Liver (tissue), 9 donors: ENCODE measurements around the gene DCUN1D2. TPM values are rescaled to one million over a fixed set of nuclear protein-coding genes. Genes with fewer than 3 reads are reported as not detected.

ENCODE experiments used
- DNase-seq: peaks from one replicate; pipeline ENCODE4 v3.0.0-alpha.2; 2017; ENCODE audit warnings: low spot score
- H3K27ac ChIP-seq, 2 donors: one replicate each; pipeline ENCODE4 v1.7.0; 2013; ENCODE audit warnings: inconsistent platforms in 2 of 2, low read length in 2 of 2, control low read depth in 1 of 2, low read depth in 1 of 2, mild to moderate bottlenecking in 1 of 2
- H3K27me3 ChIP-seq, 4 donors: one replicate each; pipeline versions ENCODE4 v1.6.1 to v1.7.0; 2013; ENCODE audit warnings: low read length in 3 of 4, inconsistent platforms in 1 of 4, mild to moderate bottlenecking in 1 of 4, moderate library complexity in 1 of 4; ENCODE audit not compliant: control insufficient read depth in 4 of 4, insufficient read depth in 4 of 4
- H3K36me3 ChIP-seq, 4 donors: one replicate each; pipeline versions ENCODE4 v1.6.1 to v1.7.0; 2013; ENCODE audit warnings: low read length in 3 of 4, mild to moderate bottlenecking in 3 of 4, low read depth in 1 of 4, moderate library complexity in 1 of 4; ENCODE audit not compliant: control insufficient read depth in 4 of 4, insufficient read depth in 3 of 4
- H3K4me1 ChIP-seq, 4 donors: one replicate each; pipeline versions ENCODE4 v1.6.1 to v1.7.0; 2013; ENCODE audit warnings: low read length in 3 of 4, mild to moderate bottlenecking in 3 of 4, moderate library complexity in 1 of 4; ENCODE audit not compliant: control insufficient read depth in 4 of 4, insufficient read depth in 4 of 4
- H3K4me3 ChIP-seq, 3 donors: one replicate each; pipeline versions ENCODE4 v1.6.1 to v1.7.0; 2013; ENCODE audit warnings: low read length in 3 of 3, control low read depth in 1 of 3, low read depth in 1 of 3, mild to moderate bottlenecking in 1 of 3
- H3K9ac ChIP-seq, 2 donors: one replicate each; pipeline ENCODE4 v1.7.0; 2013; ENCODE audit warnings: low read length in 2 of 2, mild to moderate bottlenecking in 2 of 2, moderate library complexity in 2 of 2, control low read depth in 1 of 2, low read depth in 1 of 2
- H3K9me3 ChIP-seq, 4 donors: one replicate each; pipeline versions ENCODE4 v1.6.1 to v1.7.0; 2013; ENCODE audit warnings: low read length in 3 of 4; ENCODE audit not compliant: control insufficient read depth in 4 of 4
- EGR1 ChIP-seq, 2 donors: IDR thresholded peaks; 2 replicates each; pipeline ENCODE4 v1.6.1; 2016 to 2018; ENCODE audit warnings: antibody characterized with exemption in 2 of 2, low read depth in 2 of 2
- FOXA1 ChIP-seq: IDR thresholded peaks from 2 replicates; pipeline ENCODE4 v1.6.1; 2016; ENCODE audit warnings: antibody characterized with exemption
- FOXA2 ChIP-seq: IDR thresholded peaks from 2 replicates; pipeline ENCODE4 v1.6.1; 2016; ENCODE audit warnings: antibody characterized with exemption
- NR2F2 ChIP-seq: IDR thresholded peaks from 2 replicates; pipeline ENCODE4 v1.6.1; 2016; ENCODE audit warnings: antibody characterized with exemption
- RAD21 ChIP-seq, 2 donors: IDR thresholded peaks; 2 replicates each; pipeline ENCODE4 v1.6.1; 2016; ENCODE audit warnings: antibody characterized with exemption in 2 of 2, mild to moderate bottlenecking in 2 of 2
- RXRA ChIP-seq, 2 donors: IDR thresholded peaks; 2 replicates each; pipeline ENCODE4 v1.6.1; 2017 to 2018; ENCODE audit warnings: antibody characterized with exemption in 2 of 2, mild to moderate bottlenecking in 1 of 2
- SP1 ChIP-seq: IDR thresholded peaks from 2 replicates; pipeline ENCODE4 v1.6.1; 2018; ENCODE audit warnings: antibody characterized with exemption, mild to moderate bottlenecking
- TAF1 ChIP-seq: conservative IDR thresholded peaks from 2 replicates; pipeline ENCODE4 v1.6.1; 2016; ENCODE audit warnings: antibody characterized with exemption, mild to moderate bottlenecking
- YY1 ChIP-seq: IDR thresholded peaks from 2 replicates; pipeline ENCODE4 v1.6.1; 2016; ENCODE audit warnings: antibody characterized with exemption, mild to moderate bottlenecking
- WGBS: extraction: QIAGEN DNeasy Blood & Tissue Kit; methylation state at CpG from one replicate; pipeline ENCODE4 v1.1.7; 2013; 5-methylcytosine and 5-hydroxymethylcytosine counted together
- polyA plus RNA-seq, 2 donors: library from polyadenylated mRNA; stranded (reverse) in 1 of 2; unstranded in 1 of 2; fragments of 200-250 nt in 1 of 2; fragments of >200 nt in 1 of 2; fragmentation: Nextera tagmentation in 1 of 2; extraction: Ambion mirVana in 1 of 2; gene quantifications; one replicate each; pipeline versions ENCODE4 v1.2.1 to v1.2.3, GENCODE V29; 2013 to 2015
- total RNA-seq, 2 donors: library from RNA; depleted of rRNA; stranded (reverse); fragments of >200 nt; gene quantifications; one replicate each; pipeline ENCODE4 v1.2.3, GENCODE V29; 2014
- TF ChIP-seq, protein P1 (sequence below): IDR thresholded peaks from 2 replicates; pipeline ENCODE4 v1.6.1; 2016; ENCODE audit warnings: antibody characterized with exemption
- TF ChIP-seq, protein P2 (sequence below): IDR thresholded peaks from 2 replicates; pipeline ENCODE4 v1.6.1; 2016; ENCODE audit warnings: antibody characterized with exemption, mild to moderate bottlenecking
- TF ChIP-seq, protein P3 (sequence below): fragments of 150-350 bp; IDR thresholded peaks from 2 replicates; pipeline ENCODE4 v1.5.1; 2017; ENCODE audit warnings: improper control_type of control experiment, low read depth, low read length; ENCODE audit not compliant: missing input control
- TF ChIP-seq, protein P4 (sequence below): IDR thresholded peaks from 2 replicates; pipeline ENCODE4 v1.6.1; 2016; ENCODE audit warnings: antibody characterized with exemption
- donor health status: healthy.
- donor health status: healthy.
- donor health status: healthy.
- donor health status: healthy.
- donor health status: healthy.

Gene DCUN1D2
- total and polyA plus RNA-seq, 4 donors, result 4.0 to 13.1 (median 5.5) TPM

DNA sequence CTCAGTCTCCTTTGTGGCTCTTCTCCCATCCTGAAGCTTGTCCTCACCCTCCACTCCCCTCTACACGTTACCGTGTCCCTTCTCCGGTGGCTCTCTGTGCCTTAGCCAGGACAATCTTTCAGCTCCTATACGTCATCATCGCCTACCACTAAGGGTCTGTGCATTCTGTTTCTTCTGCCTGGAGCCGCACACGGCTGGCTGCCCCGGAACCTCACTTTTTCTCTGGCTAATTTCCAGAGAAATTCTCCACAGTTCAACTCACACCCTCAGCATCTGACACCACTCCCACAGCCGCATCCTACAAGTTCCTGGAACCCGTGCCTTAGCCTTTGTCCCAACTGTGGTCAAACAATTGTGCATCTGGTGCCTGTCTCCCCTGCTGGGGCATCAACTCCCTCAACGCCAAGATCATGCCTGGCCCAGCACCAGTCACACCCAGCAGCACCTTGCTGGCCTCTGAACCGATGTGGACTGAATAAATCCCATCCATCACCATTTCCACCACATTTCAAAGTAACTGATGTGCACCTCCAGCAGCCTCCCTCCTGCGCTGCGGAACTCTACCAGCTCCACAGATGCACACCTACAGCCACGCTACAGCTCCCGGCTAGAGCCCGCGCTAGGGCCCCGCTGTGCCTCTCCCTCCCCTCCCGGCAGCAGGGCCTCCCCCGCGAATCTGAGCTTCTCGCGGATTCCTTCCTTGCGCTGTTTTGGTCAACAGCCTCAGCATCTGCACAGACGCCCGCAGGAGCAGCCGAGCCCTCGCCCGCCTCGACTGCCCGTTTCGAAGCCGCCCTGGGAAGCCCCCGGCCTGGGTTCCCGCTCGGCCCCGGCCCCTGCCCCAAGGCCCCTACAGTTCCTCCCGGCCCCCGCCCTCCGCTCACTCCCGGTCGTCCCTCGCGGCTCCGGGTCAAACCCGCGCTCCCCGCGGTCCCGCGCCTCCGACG lies 689 bp downstream of the DCUN1D2 start:
- peak overlapping the region; percentile 60 to 62 for H3K27ac ChIP-seq
- H3K9me3 ChIP-seq, result no peaks in the 10 kb centered on the region
- no peaks in the 10 kb centered on the region for H3K27me3 ChIP-seq
- DNase-seq, result peak; percentile 41
- H3K36me3 ChIP-seq, result no peaks in the 10 kb centered on the region
- peaks cover 14 to 34% (median 18%) of the 10 kb centered on the region in 4 donors for H3K4me1 ChIP-seq
- H3K4me3 ChIP-seq, result peak overlapping the region; percentile 70 to 92 (median 79)
- peak overlapping the region in 1 of 2 donors; percentile 53 for H3K9ac ChIP-seq
- 7% methylated on average over 54 of the region's 54 CpGs for WGBS
- TF ChIP-seq, protein P1, sequence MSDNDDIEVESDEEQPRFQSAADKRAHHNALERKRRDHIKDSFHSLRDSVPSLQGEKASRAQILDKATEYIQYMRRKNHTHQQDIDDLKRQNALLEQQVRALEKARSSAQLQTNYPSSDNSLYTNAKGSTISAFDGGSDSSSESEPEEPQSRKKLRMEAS, result no peak
- TF ChIP-seq TAF1, result no peak
- TF ChIP-seq NR2F2, result no peak
- TF ChIP-seq FOXA2, result no peak

DNA sequence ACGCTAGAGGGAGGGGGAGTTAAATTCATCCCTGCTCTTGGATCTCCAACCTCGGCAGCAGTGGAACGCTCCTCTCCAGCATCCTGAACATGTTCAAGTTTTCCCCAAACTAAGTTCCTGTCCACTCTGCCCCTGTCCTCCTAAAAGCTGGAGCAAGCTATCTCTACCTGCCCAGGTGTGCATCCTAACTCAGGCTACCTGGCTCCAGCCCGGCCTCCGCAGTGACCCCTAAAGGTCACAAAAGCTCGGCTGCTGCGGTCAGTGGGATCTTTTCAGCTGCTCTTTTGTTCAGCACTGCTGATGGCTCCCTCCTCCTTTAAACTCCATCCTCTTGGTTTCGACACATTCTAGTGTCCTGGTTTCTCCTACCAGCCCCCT lies 1.4 kb downstream of the DCUN1D2 start:
- no peaks in the 10 kb centered on the region for H3K9me3 ChIP-seq
- H3K27me3 ChIP-seq, result no peaks in the 10 kb centered on the region
- H3K36me3 ChIP-seq, result no peaks in the 10 kb centered on the region
- DNase-seq, result no peak
- H3K4me3 ChIP-seq, result peak overlapping the region in 2 of 3 donors; percentile 70 to 92
- H3K9ac ChIP-seq, result no peak overlapping the region
- WGBS, result 59% methylated on average over 8 of the region's 8 CpGs
- TF ChIP-seq, protein P2, sequence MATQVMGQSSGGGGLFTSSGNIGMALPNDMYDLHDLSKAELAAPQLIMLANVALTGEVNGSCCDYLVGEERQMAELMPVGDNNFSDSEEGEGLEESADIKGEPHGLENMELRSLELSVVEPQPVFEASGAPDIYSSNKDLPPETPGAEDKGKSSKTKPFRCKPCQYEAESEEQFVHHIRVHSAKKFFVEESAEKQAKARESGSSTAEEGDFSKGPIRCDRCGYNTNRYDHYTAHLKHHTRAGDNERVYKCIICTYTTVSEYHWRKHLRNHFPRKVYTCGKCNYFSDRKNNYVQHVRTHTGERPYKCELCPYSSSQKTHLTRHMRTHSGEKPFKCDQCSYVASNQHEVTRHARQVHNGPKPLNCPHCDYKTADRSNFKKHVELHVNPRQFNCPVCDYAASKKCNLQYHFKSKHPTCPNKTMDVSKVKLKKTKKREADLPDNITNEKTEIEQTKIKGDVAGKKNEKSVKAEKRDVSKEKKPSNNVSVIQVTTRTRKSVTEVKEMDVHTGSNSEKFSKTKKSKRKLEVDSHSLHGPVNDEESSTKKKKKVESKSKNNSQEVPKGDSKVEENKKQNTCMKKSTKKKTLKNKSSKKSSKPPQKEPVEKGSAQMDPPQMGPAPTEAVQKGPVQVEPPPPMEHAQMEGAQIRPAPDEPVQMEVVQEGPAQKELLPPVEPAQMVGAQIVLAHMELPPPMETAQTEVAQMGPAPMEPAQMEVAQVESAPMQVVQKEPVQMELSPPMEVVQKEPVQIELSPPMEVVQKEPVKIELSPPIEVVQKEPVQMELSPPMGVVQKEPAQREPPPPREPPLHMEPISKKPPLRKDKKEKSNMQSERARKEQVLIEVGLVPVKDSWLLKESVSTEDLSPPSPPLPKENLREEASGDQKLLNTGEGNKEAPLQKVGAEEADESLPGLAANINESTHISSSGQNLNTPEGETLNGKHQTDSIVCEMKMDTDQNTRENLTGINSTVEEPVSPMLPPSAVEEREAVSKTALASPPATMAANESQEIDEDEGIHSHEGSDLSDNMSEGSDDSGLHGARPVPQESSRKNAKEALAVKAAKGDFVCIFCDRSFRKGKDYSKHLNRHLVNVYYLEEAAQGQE, result no peak
- TF ChIP-seq FOXA1, result no peak
- TF ChIP-seq NR2F2, result no peak
- no peak for TF ChIP-seq RXRA (IDR thresholded peaks at IDR 0.05)
- no peak overlapping the region for H3K27ac ChIP-seq
- H3K4me1 ChIP-seq, result peaks cover 14 to 35% (median 18%) of the 10 kb centered on the region in 4 donors

DNA sequence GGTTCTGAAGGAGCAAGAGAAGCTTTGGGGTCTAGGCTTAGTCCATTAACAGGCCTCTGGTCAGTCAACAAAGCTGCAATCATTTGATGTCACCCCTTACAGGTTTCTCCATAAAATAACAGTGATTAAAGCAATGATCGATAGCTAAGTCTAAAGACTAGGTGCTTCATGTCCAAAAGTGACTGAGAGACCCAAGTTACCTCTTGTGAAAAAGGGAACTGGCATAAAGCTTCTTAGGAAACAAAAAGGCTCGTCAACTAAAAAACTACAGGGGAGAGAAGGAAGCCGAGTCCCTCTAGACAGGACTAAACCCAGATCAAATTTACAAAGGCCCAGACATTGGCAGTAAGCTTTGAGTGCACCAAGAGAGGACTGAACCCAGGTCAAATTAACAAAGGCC lies 2.2 kb downstream of the DCUN1D2 start:
- Histone ChIP-seq H3K36me3 (no peaks in the 10 kb centered on the region), H3K9me3 (no peaks in the 10 kb centered on the region), H3K27ac (no peak overlapping the region), H3K27me3 (no peaks in the 10 kb centered on the region), H3K4me3 (no peak overlapping the region), H3K4me1 (peaks cover 13 to 35% (median 20%) of the 10 kb centered on the region in 4 donors), H3K9ac (no peak overlapping the region)
- TF ChIP-seq RAD21 (IDR thresholded peaks at IDR 0.05), result no peak
- TF ChIP-seq, protein P3, sequence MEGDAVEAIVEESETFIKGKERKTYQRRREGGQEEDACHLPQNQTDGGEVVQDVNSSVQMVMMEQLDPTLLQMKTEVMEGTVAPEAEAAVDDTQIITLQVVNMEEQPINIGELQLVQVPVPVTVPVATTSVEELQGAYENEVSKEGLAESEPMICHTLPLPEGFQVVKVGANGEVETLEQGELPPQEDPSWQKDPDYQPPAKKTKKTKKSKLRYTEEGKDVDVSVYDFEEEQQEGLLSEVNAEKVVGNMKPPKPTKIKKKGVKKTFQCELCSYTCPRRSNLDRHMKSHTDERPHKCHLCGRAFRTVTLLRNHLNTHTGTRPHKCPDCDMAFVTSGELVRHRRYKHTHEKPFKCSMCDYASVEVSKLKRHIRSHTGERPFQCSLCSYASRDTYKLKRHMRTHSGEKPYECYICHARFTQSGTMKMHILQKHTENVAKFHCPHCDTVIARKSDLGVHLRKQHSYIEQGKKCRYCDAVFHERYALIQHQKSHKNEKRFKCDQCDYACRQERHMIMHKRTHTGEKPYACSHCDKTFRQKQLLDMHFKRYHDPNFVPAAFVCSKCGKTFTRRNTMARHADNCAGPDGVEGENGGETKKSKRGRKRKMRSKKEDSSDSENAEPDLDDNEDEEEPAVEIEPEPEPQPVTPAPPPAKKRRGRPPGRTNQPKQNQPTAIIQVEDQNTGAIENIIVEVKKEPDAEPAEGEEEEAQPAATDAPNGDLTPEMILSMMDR, result no peak
- no peak for TF ChIP-seq RXRA (IDR thresholded peaks at IDR 0.05)
- TF ChIP-seq NR2F2, result no peak
- TF ChIP-seq, protein P4, sequence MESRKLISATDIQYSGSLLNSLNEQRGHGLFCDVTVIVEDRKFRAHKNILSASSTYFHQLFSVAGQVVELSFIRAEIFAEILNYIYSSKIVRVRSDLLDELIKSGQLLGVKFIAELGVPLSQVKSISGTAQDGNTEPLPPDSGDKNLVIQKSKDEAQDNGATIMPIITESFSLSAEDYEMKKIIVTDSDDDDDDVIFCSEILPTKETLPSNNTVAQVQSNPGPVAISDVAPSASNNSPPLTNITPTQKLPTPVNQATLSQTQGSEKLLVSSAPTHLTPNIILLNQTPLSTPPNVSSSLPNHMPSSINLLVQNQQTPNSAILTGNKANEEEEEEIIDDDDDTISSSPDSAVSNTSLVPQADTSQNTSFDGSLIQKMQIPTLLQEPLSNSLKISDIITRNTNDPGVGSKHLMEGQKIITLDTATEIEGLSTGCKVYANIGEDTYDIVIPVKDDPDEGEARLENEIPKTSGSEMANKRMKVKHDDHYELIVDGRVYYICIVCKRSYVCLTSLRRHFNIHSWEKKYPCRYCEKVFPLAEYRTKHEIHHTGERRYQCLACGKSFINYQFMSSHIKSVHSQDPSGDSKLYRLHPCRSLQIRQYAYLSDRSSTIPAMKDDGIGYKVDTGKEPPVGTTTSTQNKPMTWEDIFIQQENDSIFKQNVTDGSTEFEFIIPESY, result no peak
- TF ChIP-seq FOXA1, result no peak
- no peak for TF ChIP-seq FOXA2
- TF ChIP-seq, protein P2, result no peak
- TF ChIP-seq YY1, result no peak
- TF ChIP-seq SP1, result no peak
- TF ChIP-seq EGR1 (IDR thresholded peaks at IDR 0.05; ENCODE audit: low read depth in 2 of 2), result no peak
- no peak for TF ChIP-seq TAF1
- no peak for DNase-seq
- 62% methylated on average over 3 of the region's 3 CpGs for WGBS
